Stimulated activated naive CD8-positive, alpha-beta T cell treated with anti-CD3 and anti-CD28 coated beads, Interleukin-15, amount 100 ng/mL, for 72 hours (primary cell): ENCODE results near the gene CRCP.
"Not testable (repeated sequence)": the region's sequence is repeated elsewhere in the genome, so short reads cannot be mapped to it uniquely, and the experiment has no call there.

Source experiments
- ATAC-seq: fragments of 150-1000 bp; cut with Tn5 transposase; 2 replicates; pipeline ENCODE4 v1.10.0; 2021; ENCODE audit warnings: mild to moderate bottlenecking, moderate library complexity
- DNase-seq, 2 donors: peaks; one replicate each; pipeline ENCODE4 v3.0.0; 2021 to 2022
- H3K27ac Mint-ChIP-seq, 2 donors: one replicate each; pipeline ENCODE4 v1.8.0; 2022; ENCODE audit warnings: mild to moderate bottlenecking in 2 of 2, mixed read lengths in 2 of 2, moderate library complexity in 2 of 2
- H3K27me3 Mint-ChIP-seq: one replicate; pipeline ENCODE4 v1.8.0; 2022; ENCODE audit warnings: mixed read lengths
- H3K4me1 Mint-ChIP-seq: one replicate; pipeline ENCODE4 v1.8.0; 2022; ENCODE audit warnings: mild to moderate bottlenecking, mixed read lengths
- H3K4me3 Mint-ChIP-seq, 2 donors: one replicate each; pipeline ENCODE4 v1.8.0; 2022; ENCODE audit warnings: mild to moderate bottlenecking in 2 of 2, mixed read lengths in 2 of 2, moderate library complexity in 1 of 2
- H3K9me3 Mint-ChIP-seq, 2 donors: one replicate each; pipeline ENCODE4 v1.8.0; 2022; ENCODE audit warnings: mixed read lengths in 2 of 2

CRCP gene

GRCh38 chr7:66114743-66115649, at the start of gene CRCP:
TSS of gene CRCP (plus strand) at chr7:66114847. CDS start at chr7:66114963, 116 bp downstream.
- Mint-ChIP-seq H3K27me3 (no peaks in the 10 kb centered on the region), H3K4me1 (peaks cover 55% of the 10 kb centered on the region), H3K4me3 (peak within 1 kb of the TSS; percentile 94 to 96), H3K9me3 (no peaks in the 10 kb centered on the region), H3K27ac (peak within 1 kb of the TSS; percentile 99 to 100)
- DNase-seq, result peak; percentile 79 to 85
- peak; percentile 91 for ATAC-seq

GRCh38 chr7:66069732-66070131, 44.9 kb upstream of the CRCP start:
- Mint-ChIP-seq H3K4me3 (no peak overlapping the region), H3K9me3 (peaks cover 7 to 12% of the 10 kb centered on the region in 2 donors)
- ATAC-seq, result no peak

DNA sequence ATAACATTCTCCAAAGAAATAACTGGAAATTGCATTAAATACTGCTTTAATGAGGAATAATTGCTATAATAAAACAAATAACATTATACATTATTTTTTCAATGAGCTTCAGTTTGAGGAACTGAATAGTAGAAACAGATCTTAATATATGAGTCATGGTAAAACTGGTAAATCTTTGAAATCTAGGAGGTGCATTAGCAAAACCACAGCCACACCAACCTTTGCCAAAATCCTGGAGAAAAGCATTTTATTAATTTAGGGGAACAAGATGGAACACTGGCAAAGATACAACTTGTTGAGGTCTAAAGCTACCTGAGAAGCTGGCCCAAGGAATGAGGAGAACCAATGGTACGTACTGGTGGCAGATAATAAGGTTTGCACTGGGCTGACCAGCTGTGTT, 44.4 kb upstream of the CRCP start:
- Mint-ChIP-seq H3K27me3 (no peaks in the 10 kb centered on the region), H3K4me1 (peaks cover 4% of the 10 kb centered on the region), H3K4me3 (no peak overlapping the region), H3K27ac (no peak overlapping the region), H3K9me3 (peaks cover 7 to 12% of the 10 kb centered on the region in 2 donors)
- ATAC-seq (no peak), DNase-seq (no peak)

More at GRCh38 chr7:66069732-66070131, 44.9 kb upstream of the CRCP start:
- Mint-ChIP-seq H3K27me3 (no peaks in the 10 kb centered on the region), H3K27ac (no peak overlapping the region), H3K4me1 (peaks cover 4% of the 10 kb centered on the region)
- no peak for DNase-seq

GRCh38 chr7:66072208-66072607, 42.4 kb upstream of the CRCP start:
- H3K4me3 Mint-ChIP-seq, ATAC-seq, DNase-seq, H3K27me3 Mint-ChIP-seq: not testable (repeated sequence)
- Mint-ChIP-seq H3K27ac (peak overlapping the region; percentile 4 to 80), H3K9me3 (peaks cover 7 to 12% of the 10 kb centered on the region in 2 donors), H3K4me1 (peaks cover 17% of the 10 kb centered on the region)

DNA sequence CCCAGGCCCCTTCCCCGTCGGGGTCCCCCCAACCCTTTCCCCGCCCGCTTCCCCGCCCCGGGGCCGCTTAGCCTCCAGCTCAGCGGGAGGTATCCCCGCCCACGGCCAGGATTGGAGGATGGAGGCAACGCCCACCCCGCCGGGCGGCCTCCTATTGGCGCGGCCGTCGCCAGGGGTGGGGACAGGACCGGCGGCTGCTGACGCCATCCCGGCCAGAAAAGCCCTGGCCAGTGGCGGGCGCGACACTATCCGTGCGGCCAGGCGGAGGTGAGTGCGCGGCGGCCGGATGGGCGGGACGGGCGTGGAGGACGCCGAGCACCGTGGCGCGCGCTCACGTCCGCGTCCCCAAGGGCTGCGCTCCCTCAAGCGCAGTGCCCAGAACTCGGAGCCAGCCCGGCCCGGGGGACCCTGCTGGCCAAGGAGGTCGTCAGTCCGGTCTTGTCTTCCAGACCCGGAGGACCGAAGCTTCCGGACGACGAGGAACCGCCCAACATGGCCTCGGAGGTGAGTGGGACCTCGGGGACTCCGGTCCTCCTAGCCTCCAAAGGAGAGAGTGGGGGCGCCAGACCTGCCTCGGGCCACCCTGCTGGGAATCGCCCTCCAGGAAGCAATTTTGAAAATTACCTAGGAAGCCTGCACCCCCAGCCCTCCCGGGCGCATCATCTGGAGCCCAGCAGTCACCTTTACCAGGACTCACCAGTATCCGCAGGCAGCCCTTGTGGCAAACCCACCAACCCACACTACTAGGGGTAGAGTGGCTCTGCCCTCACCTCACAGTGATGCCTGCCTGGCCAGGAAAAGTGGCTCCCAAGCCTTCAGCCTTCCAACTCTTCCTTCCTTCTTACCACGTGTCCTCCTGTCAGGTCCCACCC, 38.8 kb upstream of the CRCP start, which contains the start of gene ASL:
Gene ASL, plus strand, starts transcription at position 230 of the 872 bp plus-strand sequence. Its CDS starts 263 bp downstream, at position 493.
- peak within 1 kb of the TSS; percentile 74 to 85 for H3K27ac Mint-ChIP-seq
- H3K4me1 Mint-ChIP-seq, result peaks cover 24% of the 10 kb centered on the region
- H3K4me3 Mint-ChIP-seq, result peak within 1 kb of the TSS; percentile 79 to 82
- ATAC-seq (peak; percentile 97), DNase-seq (peak; percentile 86 to 90)
- no peaks in the 10 kb centered on the region for H3K27me3 Mint-ChIP-seq
- no peaks in the 10 kb centered on the region for H3K9me3 Mint-ChIP-seq

GRCh38 chr7:66076462-66077329, 38.0 kb upstream of the CRCP start:
- Mint-ChIP-seq H3K27ac (peak overlapping the region; percentile 64 to 89), H3K27me3 (no peaks in the 10 kb centered on the region), H3K4me3 (peak overlapping the region; percentile 79 to 82), H3K9me3 (no peaks in the 10 kb centered on the region), H3K4me1 (peaks cover 24% of the 10 kb centered on the region)
- ATAC-seq, result no peak
- no peak for DNase-seq

DNA sequence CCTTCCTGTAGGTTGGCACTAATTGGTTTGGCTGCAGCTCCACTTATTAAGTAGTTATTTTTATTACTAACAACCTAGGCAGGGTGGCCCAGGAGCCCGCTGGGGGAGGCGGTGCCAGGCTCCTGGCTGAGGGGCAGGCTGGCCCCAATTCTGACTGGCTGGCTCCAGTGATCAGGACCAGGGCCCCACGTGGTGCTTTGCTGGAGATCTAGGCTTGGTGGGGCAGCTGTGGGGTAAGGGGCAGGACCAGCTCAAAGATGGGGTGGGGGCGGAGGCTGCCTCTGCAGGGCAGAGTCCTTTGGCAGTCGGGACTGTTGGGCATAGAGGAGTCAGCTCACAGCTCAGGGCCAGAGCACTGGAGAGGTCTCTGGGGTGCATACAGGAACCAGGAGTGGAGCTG, 36.6 kb upstream of the CRCP start:
- no peak for DNase-seq
- peaks cover 20% of the 10 kb centered on the region for H3K4me1 Mint-ChIP-seq
- H3K27ac Mint-ChIP-seq, result no peak overlapping the region

DNA sequence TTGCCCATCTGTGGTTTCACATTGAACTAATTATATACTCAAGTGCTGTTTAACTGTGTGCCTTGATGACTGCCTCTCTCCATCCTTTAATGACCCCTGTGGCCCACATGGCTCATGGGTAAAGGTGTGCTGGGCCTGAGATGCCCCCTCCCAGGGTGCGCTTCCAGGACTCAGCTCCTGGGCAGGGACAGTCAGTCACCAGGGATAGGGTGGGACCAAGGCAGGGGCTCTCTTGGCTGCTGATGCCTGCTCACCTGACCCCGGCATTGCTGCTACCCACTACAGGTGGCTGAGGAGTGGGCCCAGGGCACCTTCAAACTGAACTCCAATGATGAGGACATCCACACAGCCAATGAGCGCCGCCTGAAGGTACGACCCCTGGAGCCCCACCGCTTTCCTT, 32.6 kb upstream of the CRCP start:
- H3K27me3 Mint-ChIP-seq, result no peaks in the 10 kb centered on the region
- ATAC-seq (peak; percentile 32), DNase-seq (no peak)
- no peaks in the 10 kb centered on the region for H3K9me3 Mint-ChIP-seq
- H3K4me3 Mint-ChIP-seq, result no peak overlapping the region
- peaks cover 9% of the 10 kb centered on the region for H3K4me1 Mint-ChIP-seq
- no peak overlapping the region for H3K27ac Mint-ChIP-seq

More for the DNA sequence above, 36.6 kb upstream of the CRCP start:
- no peaks in the 10 kb centered on the region for H3K27me3 Mint-ChIP-seq
- H3K4me3 Mint-ChIP-seq, result peak overlapping the region in 1 of 2 donors; percentile 25
- ATAC-seq, result no peak
- no peaks in the 10 kb centered on the region for H3K9me3 Mint-ChIP-seq

DNA sequence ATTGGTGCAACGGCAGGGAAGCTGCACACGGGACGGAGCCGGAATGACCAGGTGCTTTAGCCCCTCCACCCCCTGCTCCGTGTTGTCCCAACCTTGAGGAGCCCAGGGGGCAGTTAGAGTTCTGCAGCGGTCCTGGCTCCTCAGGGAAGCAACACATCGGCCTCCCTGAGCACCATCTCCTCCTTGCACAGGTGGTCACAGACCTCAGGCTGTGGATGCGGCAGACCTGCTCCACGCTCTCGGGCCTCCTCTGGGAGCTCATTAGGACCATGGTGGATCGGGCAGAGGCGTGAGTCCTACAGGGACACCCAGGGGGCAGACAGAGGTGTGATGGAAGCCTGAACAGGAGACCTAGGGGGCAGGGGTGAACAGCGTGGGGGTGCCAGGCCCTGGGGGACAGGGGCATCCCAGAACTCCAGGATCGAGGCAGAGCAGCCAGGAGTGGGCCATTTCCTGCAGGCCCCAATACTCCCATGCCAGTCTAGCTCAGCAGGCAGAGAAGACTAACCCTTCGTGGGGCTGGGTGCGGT, 31.7 kb upstream of the CRCP start:
- Mint-ChIP-seq H3K27ac (no peak overlapping the region), H3K4me1 (peaks cover under 1% of the 10 kb centered on the region), H3K27me3 (no peaks in the 10 kb centered on the region), H3K4me3 (no peak overlapping the region), H3K9me3 (no peaks in the 10 kb centered on the region)
- DNase-seq (no peak), ATAC-seq (no peak)

- no peaks in the 10 kb centered on the region for H3K9me3 Mint-ChIP-seq
Measured at GRCh38 chr7:66083677-66084076, 31.0 kb upstream of the CRCP start.

GRCh38 chr7:66088861-66089838, 25.5 kb upstream of the CRCP start:
- DNase-seq, result no peak
- Mint-ChIP-seq H3K27ac (no peak overlapping the region), H3K4me1 (no peaks in the 10 kb centered on the region), H3K4me3 (no peak overlapping the region), H3K9me3 (no peaks in the 10 kb centered on the region), H3K27me3 (no peaks in the 10 kb centered on the region)
- peak; percentile 36 for ATAC-seq

More at GRCh38 chr7:66083677-66084076, 31.0 kb upstream of the CRCP start:
- Mint-ChIP-seq H3K4me1 (no peaks in the 10 kb centered on the region), H3K27ac (peak overlapping the region; percentile 7 to 37), H3K4me3 (no peak overlapping the region), H3K27me3 (no peaks in the 10 kb centered on the region)
- ATAC-seq, result no peak
- no peak for DNase-seq

GRCh38 chr7:66092654-66093053, 22.0 kb upstream of the CRCP start:
- no peaks in the 10 kb centered on the region for H3K27me3 Mint-ChIP-seq
- no peak overlapping the region for H3K27ac Mint-ChIP-seq
- ATAC-seq (no peak), DNase-seq (no peak)
- no peak overlapping the region for H3K4me3 Mint-ChIP-seq
- H3K9me3 Mint-ChIP-seq, result no peaks in the 10 kb centered on the region
- no peaks in the 10 kb centered on the region for H3K4me1 Mint-ChIP-seq

DNA sequence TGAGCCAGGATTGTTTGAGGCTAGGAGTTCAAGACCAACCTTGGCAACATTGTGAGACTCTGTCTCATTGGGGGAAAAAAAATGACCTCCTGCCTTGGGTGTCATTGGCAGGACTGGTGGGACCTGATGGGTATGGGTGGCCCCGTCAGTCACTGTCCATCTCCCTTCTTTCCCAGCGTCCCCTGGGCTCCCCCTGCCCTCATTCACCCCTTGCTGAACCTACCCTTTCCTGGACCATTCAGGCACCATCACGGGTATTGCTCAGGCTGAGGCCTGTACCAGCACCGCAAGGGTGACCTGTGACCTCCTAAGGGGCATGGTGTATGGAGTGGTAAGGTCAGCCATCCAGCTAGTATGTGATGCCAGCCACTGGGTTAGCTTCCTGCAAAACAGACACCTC, 19.6 kb upstream of the CRCP start:
- Mint-ChIP-seq H3K27ac (no peak overlapping the region), H3K4me3 (no peak overlapping the region), H3K4me1 (peaks cover 8% of the 10 kb centered on the region), H3K9me3 (no peaks in the 10 kb centered on the region), H3K27me3 (no peaks in the 10 kb centered on the region)
- ATAC-seq (peak; percentile 11), DNase-seq (no peak)

GRCh38 chr7:66099232-66099550, 15.5 kb upstream of the CRCP start:
- Mint-ChIP-seq H3K9me3 (no peaks in the 10 kb centered on the region), H3K4me3 (no peak overlapping the region), H3K27ac (peak overlapping the region in 1 of 2 donors; percentile 93), H3K4me1 (peaks cover 13% of the 10 kb centered on the region), H3K27me3 (no peaks in the 10 kb centered on the region)
- DNase-seq (no peak), ATAC-seq (no peak)
